Posterior vena cava (tissue), 2 donors: ENCODE data around the gene KPTN. TPM values are rescaled to one million over a fixed set of nuclear protein-coding genes. Genes with fewer than 3 reads are reported as not detected.

Experiments used
- DNase-seq: peaks from one replicate; pipeline ENCODE4 v3.0.0-alpha.2; 2020; ENCODE audit warnings: low spot score
- intact Hi-C, 2 donors: fragments of 100-400 bp; cut with DNase I; formaldehyde crosslinking; loops; one replicate each; pipeline versions ENCODE4 v1.14.1 to v1.14.2; 2022 to 2023
- total RNA-seq, 2 donors: library from RNA; stranded (reverse); fragmentation: NEBNext Ultra II Directional; extraction: Animal tissue kit (Norgen Biotek cat#: 25700); gene quantifications; one replicate each; pipeline ENCODE4 v1.2.1, GENCODE V29; 2021
- donor health status: DM: yes; HTN: yes; CAD: no.
- donor health status: DM: yes; HTN: yes; CAD: no.

Gene KPTN
- total RNA-seq, 2 donors from 2014 or later, result 6.5 to 7.9 TPM

- no peak for DNase-seq
- intact Hi-C loops, result no loop called here
These were observed 26.6 kb upstream of the KPTN start for GRCh38 chr19:47510516-47511127.

DNA sequence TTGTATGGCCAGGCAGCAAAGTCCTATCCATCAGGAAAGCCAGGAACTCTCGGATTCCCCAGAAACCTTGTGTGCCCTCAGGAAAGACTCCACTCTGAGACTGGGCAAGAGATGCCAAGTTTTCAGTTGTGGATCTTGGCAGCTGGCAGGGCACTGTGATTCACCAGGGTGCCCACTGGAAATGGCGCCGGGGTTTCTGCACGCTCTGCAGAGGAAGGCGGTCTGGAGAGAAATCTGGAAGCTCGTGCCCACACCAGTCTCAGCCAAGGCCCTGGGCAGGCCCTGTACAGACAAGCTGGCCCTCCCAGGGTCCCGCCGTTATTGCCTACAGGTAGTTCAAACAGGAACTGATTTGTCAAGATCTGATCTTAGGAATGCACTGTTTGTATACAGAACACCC is 26.0 kb upstream of the KPTN start:
- no peak for DNase-seq
- intact Hi-C loops, result no loop called here

DNA sequence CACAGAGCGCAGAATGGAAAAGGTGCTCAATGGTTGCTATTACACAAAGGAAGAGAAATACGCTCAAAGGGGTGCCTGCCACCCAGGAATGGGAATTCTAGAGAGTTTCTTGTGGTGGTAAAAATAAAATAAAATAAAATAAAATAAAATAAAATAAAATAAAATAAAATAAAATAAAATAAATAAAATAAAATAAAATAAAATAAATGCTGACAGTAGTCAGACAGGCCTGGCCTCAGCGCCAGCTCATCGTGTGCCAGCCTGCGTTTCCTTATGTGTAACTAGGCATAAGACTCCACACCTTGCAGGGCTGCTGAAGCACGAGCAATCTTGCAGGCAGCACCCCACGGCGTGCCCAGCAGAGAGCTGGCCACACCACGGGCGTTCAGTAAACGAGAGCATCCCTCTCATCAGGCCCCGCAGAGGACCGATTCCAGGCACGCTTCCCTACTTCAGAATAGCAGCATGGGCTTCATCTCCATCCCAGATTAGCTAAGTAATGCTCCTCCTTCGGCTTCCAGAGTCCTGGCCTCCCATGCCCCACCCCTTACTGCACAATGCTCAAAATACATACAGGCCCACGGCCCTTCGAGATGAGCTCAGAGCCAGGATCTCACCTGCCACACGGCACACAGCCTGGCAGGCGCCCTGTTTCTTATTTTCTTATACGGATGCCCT is 25.3 kb upstream of the KPTN start:
- no peak for DNase-seq
- intact Hi-C loops, result no loop called here

GRCh38 chr19:47508721-47509120 is 24.7 kb upstream of the KPTN start:
- intact Hi-C loops, result no loop called here
- no peak for DNase-seq

DNA sequence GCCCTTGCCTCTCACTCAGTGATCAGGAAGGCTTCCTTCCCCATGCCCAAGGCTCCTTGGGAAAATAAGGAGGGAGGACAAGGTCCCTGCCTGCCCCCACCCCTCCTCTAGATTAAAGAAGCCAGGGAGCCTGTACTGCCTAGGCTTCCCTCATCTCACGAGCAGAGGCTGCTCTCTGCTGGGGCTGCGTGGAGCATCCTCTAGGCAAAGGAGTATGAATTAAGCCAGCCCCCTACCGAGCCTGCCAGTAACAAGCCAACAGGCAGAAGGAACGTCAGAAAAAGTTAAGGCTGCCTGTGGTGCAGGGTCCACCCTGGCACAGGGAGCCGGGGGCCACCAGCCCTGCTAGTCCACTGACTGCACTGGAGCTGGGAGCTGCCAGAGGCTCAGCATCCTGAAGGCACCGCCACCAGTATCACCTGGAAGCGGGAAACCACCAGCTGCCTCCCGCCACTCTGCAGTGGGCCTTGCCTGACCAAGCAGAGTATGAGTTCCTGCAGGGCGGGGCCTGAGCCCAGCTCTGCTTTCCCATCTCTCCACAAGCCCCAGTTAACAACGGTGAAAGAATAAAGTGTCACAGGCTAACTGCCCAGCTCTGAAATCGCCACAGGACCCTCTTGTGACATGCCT is 24.0 kb upstream of the KPTN start:
- no peak for DNase-seq
- intact Hi-C loops, result no loop called here

DNA sequence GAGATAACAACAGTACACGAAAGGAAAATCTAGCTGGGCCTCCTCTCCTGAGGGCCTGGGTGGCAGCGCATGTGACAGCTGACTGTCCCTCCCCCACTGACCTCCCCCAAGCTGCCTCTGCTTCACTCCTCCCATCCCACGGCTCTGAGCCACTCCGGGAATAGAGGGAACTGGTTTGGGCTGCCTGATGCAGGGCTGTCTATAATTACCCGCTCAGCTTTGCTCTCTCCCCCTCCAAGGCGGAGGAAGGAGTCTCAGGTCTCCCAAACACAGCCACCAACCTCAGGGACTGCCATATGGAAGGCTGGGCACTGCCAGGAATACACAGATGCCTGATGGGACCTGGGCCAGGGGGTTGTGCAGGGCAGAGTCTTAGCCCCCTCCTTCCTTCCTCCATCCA is 23.0 kb upstream of the KPTN start:
- DNase-seq, result no peak
- intact Hi-C loops, result no loop called here

GRCh38 chr19:47506459-47506858 is 22.4 kb upstream of the KPTN start:
- DNase-seq, result no peak
- intact Hi-C loops, result no loop called here

DNA sequence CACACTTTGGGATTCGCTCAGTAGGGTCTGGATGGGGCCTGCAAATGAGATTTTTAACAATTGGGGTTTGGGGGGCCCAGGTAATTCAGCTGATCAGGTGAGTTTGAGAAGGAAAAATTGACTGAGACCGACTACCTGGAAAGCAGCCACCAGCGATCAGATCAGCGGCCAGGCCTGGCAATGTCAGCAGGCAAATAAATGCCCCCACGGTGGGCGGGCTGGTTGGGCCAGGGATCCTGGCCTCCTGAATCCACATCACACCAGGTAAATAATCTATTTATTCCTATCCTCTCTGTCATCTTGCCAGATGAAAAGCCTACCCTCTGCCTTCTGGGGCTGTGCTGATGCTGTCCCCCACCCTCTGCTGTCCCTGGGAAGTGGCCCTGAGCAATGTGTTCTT is 21.5 kb upstream of the KPTN start:
- intact Hi-C loops, result no loop called here
- no peak for DNase-seq

- intact Hi-C loops, result no loop called here
- DNase-seq, result no peak
These were observed 19.8 kb upstream of the KPTN start for GRCh38 chr19:47503826-47504150.

GRCh38 chr19:47503130-47503825 is 19.3 kb upstream of the KPTN start:
- intact Hi-C loops, result no loop called here
- no peak for DNase-seq

DNA sequence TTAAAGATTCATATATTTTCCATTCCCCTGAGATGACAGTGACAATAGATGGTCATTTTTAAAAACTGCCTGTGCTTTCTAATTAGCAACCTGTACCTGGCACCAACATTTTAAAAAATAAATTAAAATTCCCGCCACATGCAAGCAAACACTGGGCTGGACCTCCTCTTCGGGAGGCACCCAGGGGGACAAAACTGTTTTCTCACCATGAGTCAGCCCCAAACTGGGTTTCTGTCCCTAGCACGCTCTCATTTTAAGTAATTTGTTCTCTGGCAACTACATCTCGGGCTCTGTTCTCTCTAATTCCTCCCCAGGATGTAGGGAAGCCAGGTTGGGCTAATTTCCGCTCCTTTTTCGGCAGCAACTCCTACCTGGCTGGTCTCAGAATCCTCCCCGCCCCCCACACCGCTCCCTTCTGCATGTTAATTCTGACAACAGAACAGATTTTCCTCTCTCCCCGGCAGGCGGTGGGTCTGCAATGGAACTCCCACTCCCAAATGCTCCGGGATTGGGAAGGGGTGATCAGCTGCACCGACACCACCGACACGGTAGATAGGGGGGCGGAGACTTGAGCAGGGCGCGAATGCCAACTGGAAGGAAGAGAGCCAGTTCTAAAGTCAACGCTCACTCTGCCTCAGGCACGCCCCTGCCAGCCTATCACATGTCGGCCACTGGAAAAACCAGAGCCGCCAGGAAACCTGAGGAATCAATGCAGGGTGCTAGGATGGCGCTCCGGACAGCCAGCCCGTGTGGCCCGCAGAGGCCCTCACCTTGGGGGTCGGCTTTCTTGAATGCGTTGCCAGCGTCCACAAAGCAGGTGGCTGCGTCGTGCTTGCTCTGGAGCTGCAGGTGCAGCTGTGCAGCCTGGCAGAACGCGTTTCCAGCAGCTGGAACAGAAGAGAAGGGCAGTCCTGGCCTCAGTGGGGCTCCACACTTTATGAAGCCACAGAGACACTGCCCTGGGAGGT is 16.1 kb upstream of the KPTN start:
- no peak for DNase-seq
- intact Hi-C loops, result no loop called here

- no peak for DNase-seq
- intact Hi-C loops, result no loop called here
These were observed 15.4 kb upstream of the KPTN start for GRCh38 chr19:47499371-47499770.

DNA sequence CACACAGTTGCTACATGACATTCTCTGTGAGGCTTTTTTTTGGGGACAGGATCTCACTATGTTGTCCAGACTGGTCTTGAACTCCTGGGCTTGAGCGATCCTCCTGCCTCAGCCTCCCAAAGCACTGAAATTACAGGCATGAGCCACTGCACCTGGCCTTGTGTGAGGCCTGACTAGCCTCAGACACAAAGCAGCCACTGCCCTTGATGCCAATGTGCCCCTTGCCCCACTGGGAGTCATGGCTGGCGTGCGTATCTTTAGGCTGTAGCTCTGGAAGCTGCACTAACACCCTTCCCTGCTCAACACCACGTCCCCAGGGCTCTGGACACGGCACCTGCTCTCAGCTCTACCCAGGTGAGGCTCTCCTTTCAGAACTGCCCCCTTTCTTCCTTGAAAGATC is 14.5 kb upstream of the KPTN start:
- intact Hi-C loops, result no loop called here
- no peak for DNase-seq

DNA sequence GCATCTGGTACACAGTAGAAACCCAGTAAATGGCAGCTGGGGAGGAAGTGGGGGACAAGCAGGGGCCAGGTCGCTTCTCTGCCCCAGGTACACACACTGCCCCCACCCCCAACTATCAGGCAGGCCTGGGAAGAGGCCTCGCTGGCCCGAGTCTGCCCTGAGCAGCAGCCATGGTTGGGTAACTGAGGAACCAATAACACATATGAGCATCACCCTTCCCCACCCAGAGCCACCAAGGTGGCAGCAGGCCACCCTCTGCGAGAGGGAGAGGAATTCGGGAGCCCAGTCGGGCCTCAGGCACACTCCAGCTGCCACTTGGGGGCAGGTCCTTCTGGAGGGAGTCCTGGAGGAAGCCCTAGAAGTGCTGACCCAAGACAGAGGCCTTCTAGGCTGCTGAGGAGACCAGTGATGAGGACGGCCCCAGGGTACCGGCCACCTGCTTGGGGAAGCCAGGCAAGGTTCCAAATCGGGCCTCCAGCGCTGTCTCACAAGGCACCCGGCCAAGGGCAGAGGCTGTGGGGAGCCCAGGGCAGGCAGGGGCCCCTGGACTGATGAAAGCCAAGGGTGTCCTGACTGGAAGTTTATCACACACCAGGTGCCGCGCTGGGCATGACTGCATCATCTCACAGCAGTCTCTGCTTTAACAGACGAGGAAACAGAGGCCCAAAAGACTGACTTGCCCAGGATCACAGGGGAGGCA is 14.0 kb upstream of the KPTN start:
- no peak for DNase-seq
- intact Hi-C loops, result no loop called here

DNA sequence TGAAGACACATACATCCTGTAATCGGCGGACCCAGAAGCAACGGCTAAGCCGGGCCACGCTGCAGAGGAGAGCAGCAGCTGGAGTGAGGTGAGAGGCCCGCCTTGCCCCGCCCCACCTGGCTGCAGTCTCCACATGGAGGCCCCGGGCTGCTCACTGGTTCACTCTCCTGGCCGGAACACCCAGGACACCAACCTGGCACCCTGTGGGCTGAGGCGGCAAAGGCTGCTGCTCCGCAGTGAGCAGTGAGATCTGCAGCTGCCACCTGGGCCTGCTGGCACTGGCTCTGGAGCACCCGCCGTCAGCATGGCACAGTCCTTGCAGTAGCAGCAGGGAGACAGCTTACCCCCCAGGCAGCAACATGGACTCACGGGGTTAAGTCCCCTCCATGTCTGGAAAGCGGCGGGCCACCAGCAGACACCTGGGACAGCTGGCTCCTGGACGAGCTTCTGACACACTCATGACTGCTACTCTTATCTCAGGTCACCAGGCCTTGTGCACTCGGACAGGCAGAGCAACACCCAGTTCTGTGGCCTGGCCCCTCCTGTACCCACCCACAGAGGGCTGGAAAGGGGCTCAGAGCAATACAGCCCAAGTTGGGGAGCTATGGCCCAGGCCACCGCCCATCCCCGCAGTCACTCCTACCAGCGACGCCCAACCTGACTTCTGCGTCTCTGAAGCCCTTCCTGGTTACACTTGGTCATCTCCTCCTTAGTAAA is 13.2 kb upstream of the KPTN start:
- intact Hi-C loops, result no loop called here
- DNase-seq, result no peak

DNA sequence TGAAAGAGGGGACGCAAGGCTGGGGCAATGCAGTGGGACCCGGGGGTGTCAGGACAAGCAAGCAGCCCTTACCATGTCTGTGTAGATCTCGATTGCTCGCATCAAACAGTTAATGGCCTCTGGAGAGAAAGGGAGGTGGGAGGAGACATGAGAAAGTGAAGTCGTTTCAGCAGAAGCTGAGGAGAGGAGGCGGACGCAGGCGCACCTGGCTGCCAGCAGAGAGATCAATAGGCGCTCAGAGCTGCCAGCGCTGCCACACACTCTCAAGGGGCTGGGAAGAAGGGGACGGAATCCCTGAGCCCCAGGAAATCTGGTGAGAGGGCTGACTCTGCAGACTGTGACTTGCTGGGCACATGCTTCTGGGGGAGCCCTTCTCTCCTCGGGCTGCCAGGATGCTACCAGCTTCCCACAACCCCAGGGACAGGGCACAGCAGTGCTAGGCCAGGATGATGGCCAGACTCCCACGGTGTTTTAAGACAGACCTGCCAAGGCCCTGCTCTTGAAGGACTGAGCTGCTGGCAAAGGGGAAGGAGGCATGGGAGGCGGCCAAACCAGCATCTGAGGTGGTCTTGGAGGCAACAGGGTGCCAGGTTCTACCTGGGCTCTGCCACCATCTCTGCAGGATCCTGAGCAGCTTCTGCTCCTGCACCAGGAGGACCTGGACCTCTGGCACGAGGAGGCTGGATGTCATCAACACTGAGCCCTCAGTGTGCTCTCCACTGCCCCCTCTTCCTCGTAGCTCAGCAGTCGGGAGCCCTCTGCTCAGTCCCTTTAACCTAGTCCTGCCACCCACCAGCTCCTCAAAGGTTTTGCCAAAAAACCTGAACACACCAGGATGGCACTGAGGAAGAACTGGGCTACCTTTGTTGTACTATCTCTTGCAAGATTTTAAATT is 11.7 kb upstream of the KPTN start:
- DNase-seq, result no peak
- intact Hi-C loops, result no loop called here

GRCh38 chr19:47494729-47495128 is 10.7 kb upstream of the KPTN start:
- intact Hi-C loops, result no loop called here

More at GRCh38 chr19:47494729-47495128, 10.7 kb upstream of the KPTN start:
- no peak for DNase-seq
